ENCODE results near the gene LIN54.
"Not testable (repeated sequence)": the region's sequence is repeated elsewhere in the genome, so short reads cannot be mapped to it uniquely, and the experiment has no call there.

GRCh38 chr4:83043157-83043556 lies 32.5 kb upstream of the LIN54 start:
- TF ChIP-seq EZH2 (IDR thresholded peaks at IDR 0.05; ENCODE audit: borderline replicate concordance, low read length); CTCF (conservative IDR thresholded peaks at IDR 0.05 in 1 of 2, IDR thresholded peaks at IDR 0.05 in 1 of 2; ENCODE audit: extremely low read depth in 1 of 2, insufficient read depth in 1 of 2, low read depth in 1 of 2, low read length in 2 of 2): not testable (repeated sequence)
